H1 (cell line): ENCODE results near the gene FAM228A. TPM values are rescaled to one million over a fixed set of nuclear protein-coding genes. Genes with fewer than 3 reads are reported as not detected.

ENCODE experiments used
- CHD1 ChIP-seq: IDR thresholded peaks from 2 replicates; pipeline ENCODE4 v1.6.1; 2012; ENCODE audit warnings: low read depth, low read length, improper control_type of control experiment
- TAF7 ChIP-seq: optimal IDR thresholded peaks from 2 replicates; pipeline ENCODE3; 2011; ENCODE audit warnings: low read depth, mild to moderate bottlenecking, inconsistent platforms, low read length, moderate library complexity, borderline replicate concordance
- polyA plus RNA-seq, 7 experiments: library from polyadenylated mRNA; depleted of rRNA in 3 of 7; stranded (reverse) in 5 of 7; unstranded in 2 of 7; fragments of >200 nt in 5 of 7; fragments of 200-250 nt in 2 of 7; gene quantifications; 1 replicate in 5 of 7; 2 replicates in 1 of 7; 4 replicates in 1 of 7; pipeline versions ENCODE4 v1.2.1 to v1.2.3, GENCODE V29; 2011 to 2013; ENCODE audit warnings: missing spikeins in 2 of 7, mixed read lengths in 2 of 7
- total RNA-seq: library from RNA; stranded (reverse); fragmentation: NEBNext Ultra II Directional; extraction: Animal tissue kit (Norgen Biotek cat#: 25700); gene quantifications from 2 replicates; pipeline ENCODE4 v1.2.1, GENCODE V29; 2021
- TF ChIP-seq, protein P1 (sequence below): IDR thresholded peaks from 2 replicates; pipeline ENCODE4 v1.6.1; 2011; ENCODE audit warnings: low read depth, mild to moderate bottlenecking, low read length; ENCODE audit not compliant: insufficient read depth
- TF ChIP-seq, protein P2 (sequence below): IDR thresholded peaks from 2 replicates; pipeline ENCODE4 v1.6.1; 2012; ENCODE audit warnings: low read length, inconsistent platforms
- TF ChIP-seq, protein P3 (sequence below): fragments of 300-600 bp; sonication (generic); IDR thresholded peaks from 2 replicates; pipeline ENCODE4 v1.7.1; 2012; ENCODE audit warnings: low read length, moderate library complexity, mild to moderate bottlenecking, inconsistent platforms; ENCODE audit not compliant: insufficient replicate concordance

Gene FAM228A
- total and polyA plus RNA-seq, 2 of the 8 experiments (the other 6 are each of a cell fraction or from before 2014, with no cell fraction given): not detected

DNA sequence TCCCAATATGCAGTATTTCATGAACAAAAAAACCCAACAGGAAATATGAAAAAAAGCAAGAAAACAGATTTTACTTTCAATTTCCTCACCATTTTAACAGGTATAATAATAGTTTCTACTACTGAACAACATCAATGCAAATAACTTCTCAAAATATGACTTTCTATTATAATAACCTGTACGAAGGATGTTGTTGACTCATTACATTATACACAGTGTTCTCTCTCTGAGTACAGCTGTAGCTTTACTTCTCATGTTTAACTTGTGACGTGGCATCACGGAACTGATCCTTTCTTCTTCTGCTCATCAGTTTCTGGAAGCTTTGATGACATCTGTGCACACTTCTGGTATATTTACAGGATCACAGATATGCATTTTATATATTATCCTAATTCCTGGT, 40.0 kb downstream of the FAM228A start (continued):
- TF ChIP-seq TAF7 (no peak), CHD1 (no peak)
- TF ChIP-seq, protein P1, sequence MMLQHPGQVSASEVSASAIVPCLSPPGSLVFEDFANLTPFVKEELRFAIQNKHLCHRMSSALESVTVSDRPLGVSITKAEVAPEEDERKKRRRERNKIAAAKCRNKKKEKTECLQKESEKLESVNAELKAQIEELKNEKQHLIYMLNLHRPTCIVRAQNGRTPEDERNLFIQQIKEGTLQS: no peak
- TF ChIP-seq, protein P2, sequence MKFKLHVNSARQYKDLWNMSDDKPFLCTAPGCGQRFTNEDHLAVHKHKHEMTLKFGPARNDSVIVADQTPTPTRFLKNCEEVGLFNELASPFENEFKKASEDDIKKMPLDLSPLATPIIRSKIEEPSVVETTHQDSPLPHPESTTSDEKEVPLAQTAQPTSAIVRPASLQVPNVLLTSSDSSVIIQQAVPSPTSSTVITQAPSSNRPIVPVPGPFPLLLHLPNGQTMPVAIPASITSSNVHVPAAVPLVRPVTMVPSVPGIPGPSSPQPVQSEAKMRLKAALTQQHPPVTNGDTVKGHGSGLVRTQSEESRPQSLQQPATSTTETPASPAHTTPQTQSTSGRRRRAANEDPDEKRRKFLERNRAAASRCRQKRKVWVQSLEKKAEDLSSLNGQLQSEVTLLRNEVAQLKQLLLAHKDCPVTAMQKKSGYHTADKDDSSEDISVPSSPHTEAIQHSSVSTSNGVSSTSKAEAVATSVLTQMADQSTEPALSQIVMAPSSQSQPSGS: no peak
- TF ChIP-seq, protein P3, sequence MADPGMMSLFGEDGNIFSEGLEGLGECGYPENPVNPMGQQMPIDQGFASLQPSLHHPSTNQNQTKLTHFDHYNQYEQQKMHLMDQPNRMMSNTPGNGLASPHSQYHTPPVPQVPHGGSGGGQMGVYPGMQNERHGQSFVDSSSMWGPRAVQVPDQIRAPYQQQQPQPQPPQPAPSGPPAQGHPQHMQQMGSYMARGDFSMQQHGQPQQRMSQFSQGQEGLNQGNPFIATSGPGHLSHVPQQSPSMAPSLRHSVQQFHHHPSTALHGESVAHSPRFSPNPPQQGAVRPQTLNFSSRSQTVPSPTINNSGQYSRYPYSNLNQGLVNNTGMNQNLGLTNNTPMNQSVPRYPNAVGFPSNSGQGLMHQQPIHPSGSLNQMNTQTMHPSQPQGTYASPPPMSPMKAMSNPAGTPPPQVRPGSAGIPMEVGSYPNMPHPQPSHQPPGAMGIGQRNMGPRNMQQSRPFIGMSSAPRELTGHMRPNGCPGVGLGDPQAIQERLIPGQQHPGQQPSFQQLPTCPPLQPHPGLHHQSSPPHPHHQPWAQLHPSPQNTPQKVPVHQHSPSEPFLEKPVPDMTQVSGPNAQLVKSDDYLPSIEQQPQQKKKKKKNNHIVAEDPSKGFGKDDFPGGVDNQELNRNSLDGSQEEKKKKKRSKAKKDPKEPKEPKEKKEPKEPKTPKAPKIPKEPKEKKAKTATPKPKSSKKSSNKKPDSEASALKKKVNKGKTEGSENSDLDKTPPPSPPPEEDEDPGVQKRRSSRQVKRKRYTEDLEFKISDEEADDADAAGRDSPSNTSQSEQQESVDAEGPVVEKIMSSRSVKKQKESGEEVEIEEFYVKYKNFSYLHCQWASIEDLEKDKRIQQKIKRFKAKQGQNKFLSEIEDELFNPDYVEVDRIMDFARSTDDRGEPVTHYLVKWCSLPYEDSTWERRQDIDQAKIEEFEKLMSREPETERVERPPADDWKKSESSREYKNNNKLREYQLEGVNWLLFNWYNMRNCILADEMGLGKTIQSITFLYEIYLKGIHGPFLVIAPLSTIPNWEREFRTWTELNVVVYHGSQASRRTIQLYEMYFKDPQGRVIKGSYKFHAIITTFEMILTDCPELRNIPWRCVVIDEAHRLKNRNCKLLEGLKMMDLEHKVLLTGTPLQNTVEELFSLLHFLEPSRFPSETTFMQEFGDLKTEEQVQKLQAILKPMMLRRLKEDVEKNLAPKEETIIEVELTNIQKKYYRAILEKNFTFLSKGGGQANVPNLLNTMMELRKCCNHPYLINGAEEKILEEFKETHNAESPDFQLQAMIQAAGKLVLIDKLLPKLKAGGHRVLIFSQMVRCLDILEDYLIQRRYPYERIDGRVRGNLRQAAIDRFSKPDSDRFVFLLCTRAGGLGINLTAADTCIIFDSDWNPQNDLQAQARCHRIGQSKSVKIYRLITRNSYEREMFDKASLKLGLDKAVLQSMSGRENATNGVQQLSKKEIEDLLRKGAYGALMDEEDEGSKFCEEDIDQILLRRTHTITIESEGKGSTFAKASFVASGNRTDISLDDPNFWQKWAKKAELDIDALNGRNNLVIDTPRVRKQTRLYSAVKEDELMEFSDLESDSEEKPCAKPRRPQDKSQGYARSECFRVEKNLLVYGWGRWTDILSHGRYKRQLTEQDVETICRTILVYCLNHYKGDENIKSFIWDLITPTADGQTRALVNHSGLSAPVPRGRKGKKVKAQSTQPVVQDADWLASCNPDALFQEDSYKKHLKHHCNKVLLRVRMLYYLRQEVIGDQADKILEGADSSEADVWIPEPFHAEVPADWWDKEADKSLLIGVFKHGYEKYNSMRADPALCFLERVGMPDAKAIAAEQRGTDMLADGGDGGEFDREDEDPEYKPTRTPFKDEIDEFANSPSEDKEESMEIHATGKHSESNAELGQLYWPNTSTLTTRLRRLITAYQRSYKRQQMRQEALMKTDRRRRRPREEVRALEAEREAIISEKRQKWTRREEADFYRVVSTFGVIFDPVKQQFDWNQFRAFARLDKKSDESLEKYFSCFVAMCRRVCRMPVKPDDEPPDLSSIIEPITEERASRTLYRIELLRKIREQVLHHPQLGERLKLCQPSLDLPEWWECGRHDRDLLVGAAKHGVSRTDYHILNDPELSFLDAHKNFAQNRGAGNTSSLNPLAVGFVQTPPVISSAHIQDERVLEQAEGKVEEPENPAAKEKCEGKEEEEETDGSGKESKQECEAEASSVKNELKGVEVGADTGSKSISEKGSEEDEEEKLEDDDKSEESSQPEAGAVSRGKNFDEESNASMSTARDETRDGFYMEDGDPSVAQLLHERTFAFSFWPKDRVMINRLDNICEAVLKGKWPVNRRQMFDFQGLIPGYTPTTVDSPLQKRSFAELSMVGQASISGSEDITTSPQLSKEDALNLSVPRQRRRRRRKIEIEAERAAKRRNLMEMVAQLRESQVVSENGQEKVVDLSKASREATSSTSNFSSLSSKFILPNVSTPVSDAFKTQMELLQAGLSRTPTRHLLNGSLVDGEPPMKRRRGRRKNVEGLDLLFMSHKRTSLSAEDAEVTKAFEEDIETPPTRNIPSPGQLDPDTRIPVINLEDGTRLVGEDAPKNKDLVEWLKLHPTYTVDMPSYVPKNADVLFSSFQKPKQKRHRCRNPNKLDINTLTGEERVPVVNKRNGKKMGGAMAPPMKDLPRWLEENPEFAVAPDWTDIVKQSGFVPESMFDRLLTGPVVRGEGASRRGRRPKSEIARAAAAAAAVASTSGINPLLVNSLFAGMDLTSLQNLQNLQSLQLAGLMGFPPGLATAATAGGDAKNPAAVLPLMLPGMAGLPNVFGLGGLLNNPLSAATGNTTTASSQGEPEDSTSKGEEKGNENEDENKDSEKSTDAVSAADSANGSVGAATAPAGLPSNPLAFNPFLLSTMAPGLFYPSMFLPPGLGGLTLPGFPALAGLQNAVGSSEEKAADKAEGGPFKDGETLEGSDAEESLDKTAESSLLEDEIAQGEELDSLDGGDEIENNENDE: no peak
- TF ChIP-seq, all 59 proteins: peak for 0
